Hepatocyte (in vitro differentiated cells): Measurements from ENCODE around the gene ZNF385A.

ENCODE experiments used
- CTCF ChIP-seq: fragments of 200-600 bp; sonication (generic); IDR thresholded peaks from 2 replicates; pipeline ENCODE4 v1.5.1; 2016; ENCODE audit warnings: antibody characterized with exemption, mild to moderate bottlenecking; ENCODE audit not compliant: poor library complexity
- EZH2phosphoT487 ChIP-seq: fragments of 200-600 bp; sonication (generic); IDR thresholded peaks from one replicate; pipeline ENCODE4 v1.6.1; 2018; ENCODE audit warnings: antibody characterized with exemption, mild to moderate bottlenecking, low read depth, moderate library complexity; ENCODE audit not compliant: unreplicated experiment, severe bottlenecking

GRCh38 chr12:54393743-54394142 is 9.2 kb upstream of the ZNF385A start:
- TF ChIP-seq EZH2phosphoT487 (no peak), CTCF (no peak)
